ENCODE measurements around the gene BAHD1.

BAHD1 gene

GRCh38 chr15:40440743-40441564 lies at the start of gene BAHD1:
TSS of gene BAHD1 (plus strand) at chr15:40440953. CDS start at chr15:40458465, 17,512 bp downstream.
- peak; percentile 98 for DNase-seq

- DNase-seq = no peak
Observed at GRCh38 chr15:40392986-40393948, 47.5 kb upstream of the BAHD1 start.

- no peak for DNase-seq
Observed at GRCh38 chr15:40397688-40398412, 42.9 kb upstream of the BAHD1 start.

- DNase-seq = no peak
Observed at GRCh38 chr15:40398413-40398873, 42.3 kb upstream of the BAHD1 start.

GRCh38 chr15:40399370-40399769 lies 41.4 kb upstream of the BAHD1 start:
- no peak for DNase-seq

GRCh38 chr15:40405501-40406381 lies 35.0 kb upstream of the BAHD1 start, which contains the start of gene IVD:
TSS of gene IVD (plus strand) at chr15:40405795. CDS start at chr15:40405828, 33 bp downstream.
- DNase-seq = peak; percentile 95

GRCh38 chr15:40407330-40407990 lies 33.3 kb upstream of the BAHD1 start:
- no peak for DNase-seq

GRCh38 chr15:40409366-40409765 lies 31.4 kb upstream of the BAHD1 start:
- DNase-seq = no peak

- no peak for DNase-seq
Observed at GRCh38 chr15:40410476-40410875, 30.3 kb upstream of the BAHD1 start.

- no peak for DNase-seq
Observed at GRCh38 chr15:40412095-40412759, 28.5 kb upstream of the BAHD1 start.

GRCh38 chr15:40413036-40413435 lies 27.7 kb upstream of the BAHD1 start:
- no peak for DNase-seq

GRCh38 chr15:40414816-40415215 lies 25.9 kb upstream of the BAHD1 start:
- DNase-seq = no peak

- no peak for DNase-seq
Observed at GRCh38 chr15:40415226-40415625, 25.5 kb upstream of the BAHD1 start.

- DNase-seq = no peak
Observed at GRCh38 chr15:40416056-40416455, 24.7 kb upstream of the BAHD1 start.

- DNase-seq = no peak
Observed at GRCh38 chr15:40418126-40418525, 22.6 kb upstream of the BAHD1 start.

GRCh38 chr15:40420071-40420713 lies 20.6 kb upstream of the BAHD1 start:
- DNase-seq = no peak

GRCh38 chr15:40420793-40421192 lies 20.0 kb upstream of the BAHD1 start:
- DNase-seq = no peak

GRCh38 chr15:40421246-40422157 lies 19.3 kb upstream of the BAHD1 start:
- DNase-seq = peak; percentile 87

All from right forelimb (tissue), 1 donor.